ENCODE measurements around the gene RADIL.
"Not testable (repeated sequence)": the region's sequence is repeated elsewhere in the genome, so short reads cannot be mapped to it uniquely, and the experiment has no call there.

The RADIL gene

DNA sequence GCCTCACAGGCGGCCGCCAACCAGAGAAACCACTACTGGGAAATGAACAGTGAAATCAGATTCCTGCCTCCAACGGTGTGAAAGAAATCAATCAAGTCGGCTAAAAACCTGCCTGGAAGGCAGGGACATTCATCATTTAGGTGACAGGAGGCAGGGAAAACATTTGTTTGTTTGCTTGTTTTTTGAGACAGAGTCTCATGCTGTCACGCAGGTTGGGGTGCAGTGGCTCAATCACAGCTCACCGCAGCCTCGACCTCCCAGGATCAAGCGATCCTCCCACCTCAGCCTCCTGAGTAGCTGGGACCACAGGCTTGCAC is 77.6 kb downstream of the RADIL start:
- no peak for DNase-seq (ENCODE audit: low spot score)
- TF ChIP-seq, protein P1, sequence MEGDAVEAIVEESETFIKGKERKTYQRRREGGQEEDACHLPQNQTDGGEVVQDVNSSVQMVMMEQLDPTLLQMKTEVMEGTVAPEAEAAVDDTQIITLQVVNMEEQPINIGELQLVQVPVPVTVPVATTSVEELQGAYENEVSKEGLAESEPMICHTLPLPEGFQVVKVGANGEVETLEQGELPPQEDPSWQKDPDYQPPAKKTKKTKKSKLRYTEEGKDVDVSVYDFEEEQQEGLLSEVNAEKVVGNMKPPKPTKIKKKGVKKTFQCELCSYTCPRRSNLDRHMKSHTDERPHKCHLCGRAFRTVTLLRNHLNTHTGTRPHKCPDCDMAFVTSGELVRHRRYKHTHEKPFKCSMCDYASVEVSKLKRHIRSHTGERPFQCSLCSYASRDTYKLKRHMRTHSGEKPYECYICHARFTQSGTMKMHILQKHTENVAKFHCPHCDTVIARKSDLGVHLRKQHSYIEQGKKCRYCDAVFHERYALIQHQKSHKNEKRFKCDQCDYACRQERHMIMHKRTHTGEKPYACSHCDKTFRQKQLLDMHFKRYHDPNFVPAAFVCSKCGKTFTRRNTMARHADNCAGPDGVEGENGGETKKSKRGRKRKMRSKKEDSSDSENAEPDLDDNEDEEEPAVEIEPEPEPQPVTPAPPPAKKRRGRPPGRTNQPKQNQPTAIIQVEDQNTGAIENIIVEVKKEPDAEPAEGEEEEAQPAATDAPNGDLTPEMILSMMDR (IDR thresholded peaks at IDR 0.05; ENCODE audit: borderline replicate concordance, control extremely low read depth, extremely low read depth, insufficient read depth, missing control alignments), result no peak
- in situ Hi-C loops (cut with MboI; ENCODE audit: low sequenced_read_pairs, unreplicated experiment), result no loop called here

DNA sequence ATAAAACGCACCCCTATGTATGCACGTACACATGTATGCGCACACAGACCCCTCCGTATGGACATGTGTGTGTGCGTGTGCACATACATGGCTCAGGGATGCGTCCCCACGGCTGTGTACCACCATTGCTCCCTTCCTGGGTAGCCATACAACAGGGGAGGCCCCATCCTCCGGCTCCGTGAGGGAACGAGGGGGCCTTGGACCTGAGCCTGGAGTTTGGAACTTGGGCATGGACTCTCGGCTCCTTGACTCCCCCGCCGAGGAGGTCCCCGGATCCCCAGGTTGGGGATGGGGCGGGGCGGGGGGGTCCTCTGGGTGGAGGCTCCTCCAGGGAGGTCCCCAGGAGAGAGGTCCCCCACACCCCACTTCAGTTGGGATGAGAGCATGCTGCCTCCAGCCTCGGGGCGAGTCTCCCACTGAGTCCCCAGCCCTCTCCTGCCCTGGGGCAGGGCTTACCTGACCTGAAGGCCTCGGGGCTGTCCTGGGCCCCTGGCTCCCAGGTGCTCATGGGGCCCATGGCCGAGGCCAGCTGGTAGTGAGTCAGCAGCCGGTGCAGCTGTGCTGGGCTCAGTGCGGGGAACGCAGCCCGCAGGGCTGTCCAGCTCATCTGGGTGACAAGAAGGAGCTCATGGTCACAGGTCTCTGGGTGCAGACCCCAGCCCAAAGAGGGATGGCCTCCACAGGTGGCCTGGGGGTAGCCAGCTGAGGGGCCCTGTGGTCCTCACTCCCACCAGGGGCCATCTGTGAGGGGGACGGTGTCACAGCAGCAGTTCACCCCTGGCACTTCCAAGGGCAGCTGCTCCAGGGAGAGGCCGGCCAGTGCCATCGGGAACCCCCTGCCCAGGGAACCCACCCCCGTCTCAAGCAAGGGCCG is 78.2 kb downstream of the RADIL start:
- TF ChIP-seq, protein P1 (IDR thresholded peaks at IDR 0.05; ENCODE audit: borderline replicate concordance, control extremely low read depth, extremely low read depth, insufficient read depth, missing control alignments), result no peak
- in situ Hi-C loops (cut with MboI; ENCODE audit: low sequenced_read_pairs, unreplicated experiment), result no loop called here
- DNase-seq (ENCODE audit: low spot score), result no peak

DNA sequence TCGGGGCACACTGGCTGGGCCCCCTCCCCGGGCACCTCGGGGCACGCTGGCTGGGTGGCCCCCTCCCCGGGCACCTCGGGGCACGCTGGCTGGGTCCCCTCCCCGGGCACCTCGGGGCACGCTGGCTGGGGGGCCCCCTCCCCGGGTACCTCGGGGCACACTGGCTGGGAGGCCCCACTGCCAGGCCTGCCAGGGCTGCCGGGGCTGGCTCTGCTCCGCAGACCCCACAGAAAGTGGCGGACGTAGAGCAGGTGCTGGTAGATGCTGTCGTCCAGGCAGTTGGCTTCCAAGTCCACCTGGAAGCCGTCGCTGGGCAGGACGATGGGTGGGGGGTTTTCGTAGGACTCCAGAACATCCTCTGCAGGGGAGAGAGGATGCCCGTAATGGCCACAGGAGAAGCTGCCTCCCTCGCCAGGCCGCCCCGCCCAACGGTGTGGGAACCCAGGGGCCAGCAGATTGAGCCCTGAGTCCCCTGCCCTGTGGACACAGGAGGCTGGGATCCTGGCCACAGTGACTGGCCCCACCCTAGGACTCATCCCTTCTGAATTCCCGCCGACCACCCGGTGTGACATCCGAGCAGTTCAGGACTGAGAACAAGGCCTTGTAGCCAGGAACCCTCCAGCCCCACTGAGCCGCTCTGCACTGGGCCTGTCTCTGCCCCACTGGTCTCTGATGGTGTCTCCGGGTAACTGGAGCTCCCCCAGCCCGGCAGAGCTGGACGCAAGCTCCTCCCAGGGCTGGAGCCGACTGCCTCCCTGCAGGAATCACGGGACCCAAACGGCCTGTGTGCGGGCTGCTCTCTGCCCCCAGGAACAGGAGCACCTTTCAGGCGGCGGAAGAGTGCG is 79.9 kb downstream of the RADIL start:
- TF ChIP-seq, protein P1 (IDR thresholded peaks at IDR 0.05; ENCODE audit: borderline replicate concordance, control extremely low read depth, extremely low read depth, insufficient read depth, missing control alignments), result no peak
- in situ Hi-C loops (cut with MboI; ENCODE audit: low sequenced_read_pairs, unreplicated experiment), result no loop called here
- DNase-seq (ENCODE audit: low spot score), result no peak

DNA sequence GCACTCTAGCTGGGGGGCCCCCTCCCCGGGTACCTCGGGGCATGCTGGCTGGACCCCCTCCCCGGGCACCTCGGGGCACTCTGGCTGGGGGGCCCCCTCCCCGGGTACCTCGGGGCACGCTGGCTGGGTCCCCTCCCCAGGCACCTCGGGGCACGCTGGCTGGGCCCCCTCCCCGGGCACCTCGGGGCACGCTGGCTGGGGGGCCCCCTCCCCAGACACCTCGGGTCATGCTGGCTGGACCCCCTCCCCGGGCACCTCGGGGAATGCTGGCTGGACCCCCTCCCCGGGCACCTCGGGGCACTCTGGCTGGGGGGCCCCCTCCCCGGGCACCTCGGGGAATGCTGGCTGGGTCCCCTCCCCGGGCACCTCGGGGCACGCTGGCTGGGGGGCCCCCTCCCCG is 80.9 kb downstream of the RADIL start:
- in situ Hi-C loops (cut with MboI; ENCODE audit: low sequenced_read_pairs, unreplicated experiment); DNase-seq (ENCODE audit: low spot score): not testable (repeated sequence)

DNA sequence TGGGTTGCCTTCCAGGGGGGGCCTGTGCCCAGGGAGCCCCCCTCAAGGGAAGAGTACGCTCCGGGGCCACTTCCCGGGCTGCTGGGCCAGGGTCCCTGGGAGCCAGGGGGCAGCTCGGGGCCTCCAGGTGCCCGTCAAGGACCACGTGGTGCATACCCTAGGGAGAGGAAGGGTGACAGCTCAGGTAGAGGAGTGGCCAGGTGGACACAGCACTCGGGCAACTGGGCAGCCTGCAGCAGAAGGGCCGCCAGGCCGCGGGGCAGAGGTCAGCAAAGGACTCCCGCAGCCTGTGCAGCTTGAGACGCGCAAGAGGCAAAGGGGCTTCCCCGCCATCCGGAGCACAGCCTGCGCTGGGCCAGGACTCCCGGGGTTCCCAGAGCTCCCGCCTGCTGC is 81.7 kb downstream of the RADIL start:
- no peak for DNase-seq (ENCODE audit: low spot score)
- in situ Hi-C loops (cut with MboI; ENCODE audit: low sequenced_read_pairs, unreplicated experiment), result no loop called here
- TF ChIP-seq, protein P1 (IDR thresholded peaks at IDR 0.05; ENCODE audit: borderline replicate concordance, control extremely low read depth, extremely low read depth, insufficient read depth, missing control alignments), result no peak

DNA sequence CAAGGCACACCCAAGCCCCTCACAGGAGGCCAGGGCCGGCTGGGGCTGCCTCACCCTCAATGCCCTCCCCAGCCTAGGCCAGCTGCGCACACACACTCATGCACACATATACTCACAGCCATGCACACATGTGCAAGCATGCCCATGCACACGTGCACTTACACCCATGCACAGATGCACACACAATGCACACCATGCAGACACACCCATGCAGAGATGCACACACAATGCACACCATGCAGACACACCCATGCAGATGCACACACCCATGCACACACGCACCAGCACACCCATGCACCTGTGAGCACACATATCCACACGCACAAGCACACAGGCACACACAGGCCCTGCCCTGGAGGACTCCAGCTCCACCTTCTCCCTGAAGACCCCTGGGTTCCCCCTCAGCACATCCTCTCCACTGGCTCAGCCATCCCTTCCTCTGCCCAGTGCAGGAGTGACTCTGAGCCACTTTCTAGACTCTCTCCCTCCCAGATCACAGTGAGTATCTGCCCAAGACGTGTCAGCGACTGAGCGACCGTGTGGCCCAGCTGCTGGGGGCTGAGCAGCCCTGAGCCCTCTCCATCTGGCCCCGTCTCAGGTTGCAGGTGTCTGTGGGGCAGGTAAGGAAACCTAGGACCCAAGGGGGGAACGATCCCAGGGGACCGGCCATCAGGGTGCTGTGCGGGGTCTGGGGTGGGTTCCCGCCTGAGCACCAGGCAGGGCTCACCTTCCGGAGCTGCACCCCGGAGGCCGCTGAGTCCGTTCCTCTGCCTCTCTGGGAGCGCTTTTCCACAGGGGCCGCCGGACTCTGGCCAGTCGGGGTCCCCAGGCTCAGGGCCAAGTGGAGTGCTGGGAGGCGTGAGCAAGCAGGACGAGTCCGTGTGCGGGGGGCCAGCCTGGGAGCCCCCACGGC is 82.3 kb downstream of the RADIL start:
- in situ Hi-C loops (cut with MboI; ENCODE audit: low sequenced_read_pairs, unreplicated experiment), result no loop called here

More for the DNA sequence above, 82.3 kb downstream of the RADIL start:
- TF ChIP-seq, protein P1 (IDR thresholded peaks at IDR 0.05; ENCODE audit: borderline replicate concordance, control extremely low read depth, extremely low read depth, insufficient read depth, missing control alignments), result no peak
- no peak for DNase-seq (ENCODE audit: low spot score)

Measured in GM13976 (cell line).